Smooth muscle cell of the coronary artery (primary cell): ENCODE results near the gene OR52B2. TPM values are rescaled to one million over a fixed set of nuclear protein-coding genes. Genes with fewer than 3 reads are reported as not detected.

Experiments used
- total RNA-seq: library from RNA; depleted of rRNA; stranded (reverse); fragments of >200 nt; gene quantifications from 2 replicates; pipeline ENCODE4 v1.2.3, GENCODE V29; 2014; ENCODE audit warnings: low replicate concordance

OR52B2 gene
- total RNA-seq, result not detected in 2 replicates

GRCh38 chr11:6170226-6170625, at the start of gene OR52B2:
Gene OR52B2 (minus strand): TSS chr11:6170326. CDS start chr11:6170326, 0 bp downstream.

GRCh38 chr11:6205366-6205765, 35.2 kb upstream of the OR52B2 start, which contains the start of gene C11orf42:
Gene C11orf42 (plus strand): TSS chr11:6205557. CDS start chr11:6205616, 59 bp downstream.

GRCh38 chr11:6199174-6199810, 29.2 kb upstream of the OR52B2 start, which contains the start of gene OR52W1:
Gene OR52W1 (plus strand): TSS chr11:6199224. CDS start chr11:6199224, 0 bp downstream.

Other genes starting within 250 kb of the OR52B2 start
- gene OR56A3, start 228.1 kb downstream of the OR52B2 start, total RNA-seq, result not detected in 2 replicates
- gene OR56A5, start 201.8 kb downstream of the OR52B2 start, total RNA-seq, result not detected in 2 replicates
- gene OR52L1, start 183.3 kb downstream of the OR52B2 start, total RNA-seq, result not detected in 2 replicates
- gene OR56A4, start 163.4 kb downstream of the OR52B2 start, total RNA-seq, result not detected in 2 replicates
- gene OR56A1, start 139.6 kb downstream of the OR52B2 start, total RNA-seq, result not detected in 2 replicates
- gene OR56B4, start 62.6 kb downstream of the OR52B2 start, total RNA-seq, result not detected in 2 replicates
- not detected in 2 replicates for gene OR52W1, start 28.9 kb upstream of the OR52B2 start, total RNA-seq
- gene C11orf42, start 35.2 kb upstream of the OR52B2 start, total RNA-seq, result not detected in 2 replicates
- gene FHIP1B, start 64.3 kb upstream of the OR52B2 start, total RNA-seq, result 5.7 and 7.4 TPM in 2 replicates
- gene CNGA4, start 68.8 kb upstream of the OR52B2 start, total RNA-seq, result under 0.01 and 0.47 TPM in 2 replicates
- not detected in 2 replicates for gene CCKBR, start 89.5 kb upstream of the OR52B2 start, total RNA-seq
- gene CAVIN3, start 150.2 kb upstream of the OR52B2 start, total RNA-seq, result 51.8 and 199 TPM in 2 replicates
- gene SMPD1, start 220.1 kb upstream of the OR52B2 start, total RNA-seq, result 19.2 and 28.4 TPM in 2 replicates
- gene APBB1, start 248.8 kb upstream of the OR52B2 start, total RNA-seq, result 46.8 and 53.8 TPM in 2 replicates